CD4-positive, alpha-beta T cell (primary cell): ENCODE measurements around the gene PI3. TPM values are rescaled to one million over a fixed set of nuclear protein-coding genes. Genes with fewer than 3 reads are reported as not detected.

Experiments used
- ATAC-seq: fragments of 200-7000 bp; cut with Tn5 transposase; one replicate; pipeline ENCODE4 v1.10.0; 2022; ENCODE audit warnings: mild to moderate bottlenecking; ENCODE audit not compliant: poor library complexity
- CTCF ChIA-PET: fragments of 350-600 bp; sonication (Branson Sonifier 250); formaldehyde crosslinking; loops from one replicate; lab custom pipeline; 2021; ENCODE audit warnings: antibody characterized with exemption, inconsistent platforms; lab: Charles Lee
- POLR2A ChIA-PET: fragments of 350-600 bp; sonication (Branson Sonifier 250); formaldehyde crosslinking; loops from one replicate; lab custom pipeline; 2021; ENCODE audit warnings: antibody characterized with exemption, inconsistent platforms; lab: Charles Lee
- DNase-seq, 14 experiments: peaks; one replicate each; pipeline ENCODE4 v3.0.0-alpha.2; 2013 to 2020; ENCODE audit warnings: mixed read lengths in 2 of 14
- H3K27ac ChIP-seq, 2 donors: one replicate each; pipeline versions ENCODE4 v1.5.1 to v1.7.0; 2013; ENCODE audit warnings: low read length in 2 of 2, low read depth in 1 of 2, mild to moderate bottlenecking in 1 of 2
- H3K27me3 ChIP-seq, 2 experiments: 1 replicate in 1 of 2; 2 replicates in 1 of 2; pipeline versions ENCODE4 v1.6.1 to v1.7.0; 2013; ENCODE audit warnings: low read length in 2 of 2, control low read depth in 1 of 2, mild to moderate bottlenecking in 1 of 2, moderate library complexity in 1 of 2; ENCODE audit not compliant: insufficient read depth in 2 of 2, control insufficient read depth in 1 of 2
- H3K36me3 ChIP-seq: one replicate; pipeline ENCODE4 v1.6.1; 2013; ENCODE audit warnings: low read length, control low read depth; ENCODE audit not compliant: insufficient read depth
- H3K4me1 ChIP-seq: one replicate; pipeline ENCODE4 v1.6.1; 2013; ENCODE audit warnings: low read length, control low read depth; ENCODE audit not compliant: insufficient read depth
- H3K4me3 ChIP-seq: one replicate; pipeline ENCODE4 v1.5.1; 2013; ENCODE audit warnings: mild to moderate bottlenecking, low read length, moderate library complexity
- H3K9me3 ChIP-seq, 2 experiments: 1 replicate in 1 of 2; 2 replicates in 1 of 2; pipeline versions ENCODE4 v1.6.1 to v1.7.0; 2013; ENCODE audit warnings: low read length in 2 of 2, mild to moderate bottlenecking in 2 of 2, control low read depth in 1 of 2, moderate library complexity in 1 of 2; ENCODE audit not compliant: control insufficient read depth in 1 of 2, insufficient read depth in 1 of 2
- H3K27ac Mint-ChIP-seq: one replicate; pipeline ENCODE4 v1.8.0; 2020; ENCODE audit warnings: mixed read lengths
- H3K27me3 Mint-ChIP-seq: one replicate; pipeline ENCODE4 v1.8.0; 2021; ENCODE audit warnings: mixed read lengths
- H3K36me3 Mint-ChIP-seq: one replicate; pipeline ENCODE4 v1.8.0; 2021; ENCODE audit warnings: low read depth, mixed read lengths
- H3K4me1 Mint-ChIP-seq: one replicate; pipeline ENCODE4 v1.8.0; 2021; ENCODE audit warnings: low read depth, mixed read lengths
- H3K4me3 Mint-ChIP-seq: one replicate; pipeline ENCODE4 v1.8.0; 2020; ENCODE audit warnings: mild to moderate bottlenecking, mixed read lengths
- H3K9me3 Mint-ChIP-seq: one replicate; pipeline ENCODE4 v1.8.0; 2020; ENCODE audit warnings: mixed read lengths
- intact Hi-C, 2 experiments: fragments of 100-400 bp; cut with DNase I in 1 of 2; cut with micrococcal nuclease in 1 of 2; formaldehyde crosslinking; loops; one replicate each; pipeline versions ENCODE4 v1.15.1 to v1.9.0; 2023 to 2025; cut with DNase I, micrococcal nuclease
- polyA plus RNA-seq, 2 donors: library from polyadenylated mRNA; unstranded; fragments of 120-200 nt; gene quantifications; one replicate each; pipeline ENCODE4 v1.2.1, GENCODE V29; 2013
- total RNA-seq, 174 experiments: library from RNA in 2 of 174; stranded (reverse) in 2 of 174; gene quantifications; one replicate each; pipeline ENCODE4 v1.2.3 and lab custom pipeline; 2021 to 2026
- TF ChIP-seq, protein P1 (sequence below): fragments of 200-600 bp; IDR thresholded peaks from one replicate; pipeline ENCODE4 v1.8.0; 2022; ENCODE audit warnings: antibody characterized with exemption, mild to moderate bottlenecking

Gene PI3, protein sequence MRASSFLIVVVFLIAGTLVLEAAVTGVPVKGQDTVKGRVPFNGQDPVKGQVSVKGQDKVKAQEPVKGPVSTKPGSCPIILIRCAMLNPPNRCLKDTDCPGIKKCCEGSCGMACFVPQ
- total RNA-seq = not detected
- polyA plus RNA-seq (2013, experiment 1 of 2) = not detected
- 0.18 TPM for polyA plus RNA-seq (2013, experiment 2 of 2)
- total RNA-seq (lab: John Stamatoyannopoulos, UW) = 0 to 0.20 (median 0) reads per million in 172 experiments

DNA sequence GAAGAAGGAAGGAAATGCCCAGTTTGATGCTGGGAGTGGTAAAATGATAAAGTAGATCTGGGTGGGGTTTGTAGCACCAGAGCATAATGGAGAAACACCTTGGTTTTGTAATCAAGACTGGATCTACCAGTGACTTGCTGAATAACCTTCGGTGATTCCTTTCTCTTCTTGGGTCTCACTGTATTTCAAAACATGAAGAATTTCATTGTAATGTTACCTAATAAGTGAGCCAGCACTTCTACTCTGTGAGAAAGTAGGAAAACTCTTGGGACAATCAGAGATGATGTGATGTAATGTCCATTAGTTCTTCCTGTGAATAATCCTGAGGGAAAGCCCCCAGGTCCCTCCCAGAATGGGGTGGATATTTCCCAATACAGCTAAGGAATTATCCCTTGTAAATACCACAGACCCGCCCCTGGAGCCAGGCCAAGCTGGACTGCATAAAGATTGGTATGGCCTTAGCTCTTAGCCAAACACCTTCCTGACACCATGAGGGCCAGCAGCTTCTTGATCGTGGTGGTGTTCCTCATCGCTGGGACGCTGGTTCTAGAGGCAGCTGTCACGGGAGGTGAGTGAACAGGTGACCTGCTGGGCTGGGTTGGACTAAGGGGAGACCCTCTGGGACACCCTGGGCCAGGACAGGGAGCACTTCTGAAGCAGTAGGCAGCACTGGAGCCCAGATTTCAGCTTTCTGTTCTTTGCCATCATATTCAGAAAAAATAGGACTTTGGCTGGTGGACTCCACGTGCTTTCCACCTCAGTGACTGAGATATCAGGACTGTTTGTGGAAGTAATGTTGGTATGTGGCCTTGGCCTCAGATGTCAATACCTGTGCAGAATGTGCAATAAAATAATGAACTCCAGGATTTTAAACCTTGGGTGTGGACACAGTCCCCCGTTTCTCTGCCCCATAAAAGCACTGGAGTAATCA is at the start of gene PI3:
PI3 (plus strand) TSS at position 469 of the 931 bp plus-strand sequence; CDS start at position 490, 21 bp downstream.
- no peaks in the 10 kb centered on the region for H3K9me3 ChIP-seq
- Mint-ChIP-seq H3K9me3 (no peaks in the 10 kb centered on the region), H3K27me3 (peaks cover 30% of the 10 kb centered on the region), H3K4me3 (no peak within 1 kb of the TSS), H3K36me3 (no peaks in the 10 kb centered on the region), H3K27ac (no peak within 1 kb of the TSS), H3K4me1 (no peaks in the 10 kb centered on the region)
- TF ChIP-seq, protein P1, sequence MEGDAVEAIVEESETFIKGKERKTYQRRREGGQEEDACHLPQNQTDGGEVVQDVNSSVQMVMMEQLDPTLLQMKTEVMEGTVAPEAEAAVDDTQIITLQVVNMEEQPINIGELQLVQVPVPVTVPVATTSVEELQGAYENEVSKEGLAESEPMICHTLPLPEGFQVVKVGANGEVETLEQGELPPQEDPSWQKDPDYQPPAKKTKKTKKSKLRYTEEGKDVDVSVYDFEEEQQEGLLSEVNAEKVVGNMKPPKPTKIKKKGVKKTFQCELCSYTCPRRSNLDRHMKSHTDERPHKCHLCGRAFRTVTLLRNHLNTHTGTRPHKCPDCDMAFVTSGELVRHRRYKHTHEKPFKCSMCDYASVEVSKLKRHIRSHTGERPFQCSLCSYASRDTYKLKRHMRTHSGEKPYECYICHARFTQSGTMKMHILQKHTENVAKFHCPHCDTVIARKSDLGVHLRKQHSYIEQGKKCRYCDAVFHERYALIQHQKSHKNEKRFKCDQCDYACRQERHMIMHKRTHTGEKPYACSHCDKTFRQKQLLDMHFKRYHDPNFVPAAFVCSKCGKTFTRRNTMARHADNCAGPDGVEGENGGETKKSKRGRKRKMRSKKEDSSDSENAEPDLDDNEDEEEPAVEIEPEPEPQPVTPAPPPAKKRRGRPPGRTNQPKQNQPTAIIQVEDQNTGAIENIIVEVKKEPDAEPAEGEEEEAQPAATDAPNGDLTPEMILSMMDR = no peak
- H3K27me3 ChIP-seq = peaks cover 0 to 4% of the 10 kb centered on the region in 2 experiments
- H3K27ac ChIP-seq = no peak within 1 kb of the TSS
- no peak for DNase-seq
- H3K36me3 ChIP-seq = no peaks in the 10 kb centered on the region
- CTCF ChIA-PET = no interaction called here
- intact Hi-C loops = no loop called here
- H3K4me3 ChIP-seq = no peak within 1 kb of the TSS
- H3K4me1 ChIP-seq = no peaks in the 10 kb centered on the region
- POLR2A ChIA-PET = no interaction called here
- ATAC-seq = no peak

DNA sequence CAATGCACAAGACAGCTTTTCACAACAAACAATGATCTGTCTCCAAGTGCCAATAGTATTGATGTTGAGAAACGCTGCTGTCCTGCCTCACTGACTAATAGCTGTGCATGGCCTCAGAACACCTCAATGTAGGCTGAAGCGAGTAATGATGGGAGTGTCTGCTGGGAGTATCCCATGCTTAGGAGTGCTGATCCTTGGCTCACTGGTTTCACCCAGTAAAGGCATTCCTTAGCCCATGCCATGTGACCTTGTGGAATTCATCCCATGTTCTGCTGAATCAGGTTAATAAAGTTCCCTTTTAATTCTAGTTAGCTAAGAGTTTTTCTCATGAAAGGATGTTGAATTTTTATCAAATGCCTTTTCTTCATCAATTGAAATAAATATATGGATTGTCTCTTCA is 46.6 kb upstream of the PI3 start:
- POLR2A ChIA-PET = interaction anchor here (0.6 kb wide), 1 partner anchor 627 kb away, joined by 3 read pairs; no protein-coding TSS in a partner anchor
- DNase-seq (no peak), ATAC-seq (no peak)
- Mint-ChIP-seq H3K27ac (no peak overlapping the region), H3K4me1 (no peaks in the 10 kb centered on the region), H3K9me3 (no peaks in the 10 kb centered on the region), H3K36me3 (no peaks in the 10 kb centered on the region), H3K27me3 (peaks cover 52% of the 10 kb centered on the region), H3K4me3 (no peak overlapping the region)
- Histone ChIP-seq H3K4me1 (no peaks in the 10 kb centered on the region), H3K27me3 (peaks cover 0 to 14% of the 10 kb centered on the region in 2 experiments), H3K27ac (no peak overlapping the region), H3K4me3 (no peak overlapping the region), H3K36me3 (no peaks in the 10 kb centered on the region), H3K9me3 (no peaks in the 10 kb centered on the region)
- CTCF ChIA-PET = no interaction called here
- TF ChIP-seq, protein P1 = no peak
- intact Hi-C loops = no loop called here

DNA sequence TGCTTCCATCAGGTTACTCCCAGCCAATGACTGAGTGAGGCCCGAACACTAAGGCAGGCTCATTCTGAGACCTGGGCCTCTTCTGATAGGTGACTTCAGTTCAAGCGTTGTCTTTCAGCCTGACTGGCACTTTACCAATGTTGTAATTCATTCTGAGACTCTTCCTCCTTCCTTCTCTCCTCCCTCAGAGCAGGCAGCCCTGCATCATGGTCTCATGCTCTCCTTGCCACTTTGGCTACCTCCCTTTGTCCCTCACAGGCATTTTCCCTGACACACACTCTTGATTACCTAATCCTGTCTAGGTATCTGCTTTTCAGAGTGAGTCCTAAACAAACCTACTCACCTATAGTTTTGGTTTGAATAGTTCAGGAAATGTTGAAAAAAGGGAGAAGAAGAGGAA is 37.8 kb upstream of the PI3 start:
- TF ChIP-seq, protein P1 = no peak
- Histone ChIP-seq H3K27me3 (peaks cover 10 to 30% of the 10 kb centered on the region in 2 experiments), H3K4me3 (no peak overlapping the region), H3K36me3 (no peaks in the 10 kb centered on the region), H3K27ac (no peak overlapping the region), H3K4me1 (peaks cover 5% of the 10 kb centered on the region), H3K9me3 (peaks cover 6 to 9% of the 10 kb centered on the region in 2 experiments)
- ChIA-PET POLR2A (no interaction called here), CTCF (no interaction called here)
- no peak overlapping the region for H3K4me3 Mint-ChIP-seq
- H3K9me3 Mint-ChIP-seq = no peaks in the 10 kb centered on the region
- peaks cover 34% of the 10 kb centered on the region for H3K27me3 Mint-ChIP-seq
- ATAC-seq = no peak
- no peaks in the 10 kb centered on the region for H3K4me1 Mint-ChIP-seq
- no peaks in the 10 kb centered on the region for H3K36me3 Mint-ChIP-seq
- DNase-seq = no peak
- no peak overlapping the region for H3K27ac Mint-ChIP-seq
- intact Hi-C loops = no loop called here
